ENCODE measurements around the gene ENPP3.

DNA sequence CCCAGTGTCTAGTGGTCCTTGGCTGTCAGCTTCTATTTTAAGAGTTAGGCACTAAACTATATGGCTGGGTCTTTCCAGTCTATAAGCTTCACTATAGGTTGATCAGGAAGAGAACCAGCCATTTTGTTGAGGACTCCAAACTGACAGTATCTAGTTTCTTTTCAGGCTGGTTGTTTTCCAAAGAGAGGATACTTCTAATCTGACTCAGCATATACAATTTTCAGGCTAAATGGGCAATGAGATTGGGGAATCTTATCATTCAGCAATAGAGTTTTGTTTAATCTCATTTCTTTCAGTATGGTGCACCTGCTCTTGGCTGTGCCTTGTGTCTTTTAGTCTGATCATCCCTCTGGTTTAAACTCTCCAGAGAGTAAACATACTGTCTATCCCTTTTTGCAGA, 94.1 kb downstream of the ENPP3 start:
- TF ChIP-seq, protein P1, sequence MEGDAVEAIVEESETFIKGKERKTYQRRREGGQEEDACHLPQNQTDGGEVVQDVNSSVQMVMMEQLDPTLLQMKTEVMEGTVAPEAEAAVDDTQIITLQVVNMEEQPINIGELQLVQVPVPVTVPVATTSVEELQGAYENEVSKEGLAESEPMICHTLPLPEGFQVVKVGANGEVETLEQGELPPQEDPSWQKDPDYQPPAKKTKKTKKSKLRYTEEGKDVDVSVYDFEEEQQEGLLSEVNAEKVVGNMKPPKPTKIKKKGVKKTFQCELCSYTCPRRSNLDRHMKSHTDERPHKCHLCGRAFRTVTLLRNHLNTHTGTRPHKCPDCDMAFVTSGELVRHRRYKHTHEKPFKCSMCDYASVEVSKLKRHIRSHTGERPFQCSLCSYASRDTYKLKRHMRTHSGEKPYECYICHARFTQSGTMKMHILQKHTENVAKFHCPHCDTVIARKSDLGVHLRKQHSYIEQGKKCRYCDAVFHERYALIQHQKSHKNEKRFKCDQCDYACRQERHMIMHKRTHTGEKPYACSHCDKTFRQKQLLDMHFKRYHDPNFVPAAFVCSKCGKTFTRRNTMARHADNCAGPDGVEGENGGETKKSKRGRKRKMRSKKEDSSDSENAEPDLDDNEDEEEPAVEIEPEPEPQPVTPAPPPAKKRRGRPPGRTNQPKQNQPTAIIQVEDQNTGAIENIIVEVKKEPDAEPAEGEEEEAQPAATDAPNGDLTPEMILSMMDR (IDR thresholded peaks at IDR 0.05): no peak
- TF ChIP-seq POLR2A (IDR thresholded peaks at IDR 0.05): no peak

Measured in testis (tissue), 2 donors.